HL-60 (cell line): ENCODE measurements around the gene DBN1.
A peak's percentile ranks its signal among the peaks of the same experiment; 100 is the strongest.

Source experiments
- GABPA ChIP-seq: IDR thresholded peaks from 2 replicates; pipeline ENCODE4 v1.6.1; 2012; ENCODE audit warnings: low read depth
- POLR2AphosphoS5 ChIP-seq: IDR thresholded peaks from 2 replicates; pipeline ENCODE4 v1.6.1; 2012; ENCODE audit warnings: low read depth
- SPI1 ChIP-seq: IDR thresholded peaks from 2 replicates; pipeline ENCODE4 v1.6.1; 2012; ENCODE audit warnings: low read depth, mild to moderate bottlenecking, borderline replicate concordance
- TF ChIP-seq, protein P1 (sequence below): IDR thresholded peaks from one replicate; pipeline ENCODE4 v1.5.1; 2011; ENCODE audit warnings: low read length, control low read depth, inconsistent platforms; ENCODE audit not compliant: insufficient read depth
- TF ChIP-seq, protein P2 (sequence below): IDR thresholded peaks from 2 replicates; pipeline ENCODE4 v1.6.1; 2012; ENCODE audit warnings: low read depth; ENCODE audit not compliant: insufficient replicate concordance

DNA sequence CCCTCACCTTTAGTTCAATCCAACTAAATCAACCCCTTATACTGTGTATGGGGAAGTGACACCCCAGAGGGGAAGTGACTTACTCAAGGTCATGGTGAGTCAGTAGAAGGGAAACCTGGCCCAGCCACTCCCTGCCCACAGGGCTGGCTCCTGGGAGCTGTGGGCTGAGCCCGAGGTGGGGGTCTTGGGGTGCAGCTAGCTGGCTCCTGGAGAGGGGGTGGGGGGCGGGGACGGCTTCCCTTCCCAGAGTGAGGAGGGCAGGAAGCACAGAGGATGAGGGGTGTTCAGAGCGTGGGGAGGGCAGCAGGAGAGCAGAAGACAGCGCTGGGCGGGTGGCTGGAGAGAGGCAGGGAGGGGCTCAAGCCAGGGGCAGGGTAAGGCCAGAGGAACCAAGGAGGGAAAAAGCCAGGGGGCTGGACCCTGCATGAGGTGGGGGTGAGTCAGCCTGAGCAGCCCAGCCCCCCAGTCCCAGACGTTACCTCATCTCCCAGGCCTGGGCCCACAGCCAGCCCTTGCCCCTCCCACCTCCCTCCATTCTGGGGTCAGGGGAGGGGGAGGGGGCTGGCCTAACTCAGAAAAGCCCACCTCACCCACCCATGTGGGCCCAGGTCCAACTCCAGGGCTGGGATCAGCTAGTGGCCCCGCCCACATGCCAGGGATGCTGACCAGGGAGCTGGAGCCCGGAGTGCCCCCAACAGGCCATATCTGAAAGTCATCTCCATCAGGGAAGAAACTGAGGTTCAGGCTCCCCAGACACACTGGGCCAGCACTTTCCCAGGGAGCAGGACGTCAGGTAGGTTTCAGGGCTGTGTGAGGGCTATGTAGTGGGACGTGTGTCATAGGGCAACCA is 21.1 kb upstream of the DBN1 start:
- TF ChIP-seq, protein P1, sequence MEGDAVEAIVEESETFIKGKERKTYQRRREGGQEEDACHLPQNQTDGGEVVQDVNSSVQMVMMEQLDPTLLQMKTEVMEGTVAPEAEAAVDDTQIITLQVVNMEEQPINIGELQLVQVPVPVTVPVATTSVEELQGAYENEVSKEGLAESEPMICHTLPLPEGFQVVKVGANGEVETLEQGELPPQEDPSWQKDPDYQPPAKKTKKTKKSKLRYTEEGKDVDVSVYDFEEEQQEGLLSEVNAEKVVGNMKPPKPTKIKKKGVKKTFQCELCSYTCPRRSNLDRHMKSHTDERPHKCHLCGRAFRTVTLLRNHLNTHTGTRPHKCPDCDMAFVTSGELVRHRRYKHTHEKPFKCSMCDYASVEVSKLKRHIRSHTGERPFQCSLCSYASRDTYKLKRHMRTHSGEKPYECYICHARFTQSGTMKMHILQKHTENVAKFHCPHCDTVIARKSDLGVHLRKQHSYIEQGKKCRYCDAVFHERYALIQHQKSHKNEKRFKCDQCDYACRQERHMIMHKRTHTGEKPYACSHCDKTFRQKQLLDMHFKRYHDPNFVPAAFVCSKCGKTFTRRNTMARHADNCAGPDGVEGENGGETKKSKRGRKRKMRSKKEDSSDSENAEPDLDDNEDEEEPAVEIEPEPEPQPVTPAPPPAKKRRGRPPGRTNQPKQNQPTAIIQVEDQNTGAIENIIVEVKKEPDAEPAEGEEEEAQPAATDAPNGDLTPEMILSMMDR: no peak
- TF ChIP-seq, protein P2, sequence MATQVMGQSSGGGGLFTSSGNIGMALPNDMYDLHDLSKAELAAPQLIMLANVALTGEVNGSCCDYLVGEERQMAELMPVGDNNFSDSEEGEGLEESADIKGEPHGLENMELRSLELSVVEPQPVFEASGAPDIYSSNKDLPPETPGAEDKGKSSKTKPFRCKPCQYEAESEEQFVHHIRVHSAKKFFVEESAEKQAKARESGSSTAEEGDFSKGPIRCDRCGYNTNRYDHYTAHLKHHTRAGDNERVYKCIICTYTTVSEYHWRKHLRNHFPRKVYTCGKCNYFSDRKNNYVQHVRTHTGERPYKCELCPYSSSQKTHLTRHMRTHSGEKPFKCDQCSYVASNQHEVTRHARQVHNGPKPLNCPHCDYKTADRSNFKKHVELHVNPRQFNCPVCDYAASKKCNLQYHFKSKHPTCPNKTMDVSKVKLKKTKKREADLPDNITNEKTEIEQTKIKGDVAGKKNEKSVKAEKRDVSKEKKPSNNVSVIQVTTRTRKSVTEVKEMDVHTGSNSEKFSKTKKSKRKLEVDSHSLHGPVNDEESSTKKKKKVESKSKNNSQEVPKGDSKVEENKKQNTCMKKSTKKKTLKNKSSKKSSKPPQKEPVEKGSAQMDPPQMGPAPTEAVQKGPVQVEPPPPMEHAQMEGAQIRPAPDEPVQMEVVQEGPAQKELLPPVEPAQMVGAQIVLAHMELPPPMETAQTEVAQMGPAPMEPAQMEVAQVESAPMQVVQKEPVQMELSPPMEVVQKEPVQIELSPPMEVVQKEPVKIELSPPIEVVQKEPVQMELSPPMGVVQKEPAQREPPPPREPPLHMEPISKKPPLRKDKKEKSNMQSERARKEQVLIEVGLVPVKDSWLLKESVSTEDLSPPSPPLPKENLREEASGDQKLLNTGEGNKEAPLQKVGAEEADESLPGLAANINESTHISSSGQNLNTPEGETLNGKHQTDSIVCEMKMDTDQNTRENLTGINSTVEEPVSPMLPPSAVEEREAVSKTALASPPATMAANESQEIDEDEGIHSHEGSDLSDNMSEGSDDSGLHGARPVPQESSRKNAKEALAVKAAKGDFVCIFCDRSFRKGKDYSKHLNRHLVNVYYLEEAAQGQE: no peak
- TF ChIP-seq GABPA (no peak), POLR2AphosphoS5 (no peak; the same call in 1 of the 2 replicates), SPI1 (peak; percentile 100)
